ENCODE measurements around the gene MYF6.
A peak's percentile ranks its signal among the peaks of the same experiment; 100 is the strongest.

The MYF6 gene

DNA sequence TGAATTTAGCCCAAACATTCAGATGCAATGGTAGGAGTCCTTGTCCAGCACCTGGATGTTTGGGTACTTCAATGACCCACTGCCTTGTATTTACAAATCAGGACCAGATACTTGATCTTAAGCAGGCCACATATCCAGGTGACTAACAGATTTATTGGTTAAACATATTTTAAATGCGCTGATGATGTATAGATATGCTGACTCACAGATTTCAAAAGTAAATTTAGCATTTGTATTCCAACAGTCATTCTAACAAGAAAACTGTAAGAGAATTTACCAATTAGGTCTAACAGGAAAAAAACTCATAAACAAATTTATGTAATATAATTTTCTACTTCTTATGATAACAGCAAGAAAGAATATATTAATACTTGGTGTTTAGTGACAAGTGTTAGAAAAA lies 29.4 kb upstream of the MYF6 start:
- peak overlapping the region in 1 of 3 experiments; percentile 68 for H3K27ac Mint-ChIP-seq
- no peak for TF ChIP-seq CTCF (IDR thresholded peaks at IDR 0.05; ENCODE audit: unreplicated experiment in 3 of 3)
- H3K9me3 Mint-ChIP-seq: no peaks in the 10 kb centered on the region
- no peaks in the 10 kb centered on the region for H3K36me3 Mint-ChIP-seq (ENCODE audit: low read depth)
- peaks cover 50% of the 10 kb centered on the region for H3K4me1 Mint-ChIP-seq
- no peak overlapping the region for H3K4me3 Mint-ChIP-seq
- H3K27me3 Mint-ChIP-seq (ENCODE audit: low read depth): no peaks in the 10 kb centered on the region

DNA sequence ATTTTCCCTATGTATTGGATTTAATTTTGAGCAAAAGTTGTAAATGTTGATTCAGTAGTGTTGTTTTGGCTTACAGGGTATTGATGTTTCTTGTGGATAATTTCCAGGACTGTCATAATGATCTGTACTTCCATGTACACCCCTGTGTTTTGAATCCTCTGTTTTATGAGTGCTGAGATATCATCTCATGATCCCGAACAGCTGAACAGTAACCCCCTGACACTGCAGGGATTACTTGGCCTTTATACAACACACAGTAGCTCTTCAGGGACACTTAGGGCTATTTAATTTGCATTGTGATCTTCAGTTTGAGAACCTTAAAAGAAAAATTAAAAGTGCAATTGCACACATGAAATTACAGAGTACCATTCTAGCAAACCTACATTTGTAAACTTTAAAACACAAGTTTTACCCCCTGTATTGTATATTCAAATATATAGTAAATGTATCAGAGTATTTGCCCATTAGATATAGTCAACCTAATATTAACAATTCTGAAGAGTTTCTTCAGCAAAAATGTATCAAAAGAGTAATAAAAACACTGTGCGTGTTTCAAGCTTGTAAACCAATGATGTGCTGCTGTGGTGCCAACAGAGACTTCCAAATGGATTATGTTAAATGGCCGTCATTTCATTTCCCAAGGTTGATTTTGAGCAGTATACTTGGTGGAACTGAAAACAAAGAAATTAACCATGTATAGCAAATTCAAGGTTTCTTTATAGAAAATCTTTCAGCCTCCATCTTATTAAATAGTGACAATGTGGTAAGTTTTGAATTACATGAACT lies 27.9 kb upstream of the MYF6 start:
- Mint-ChIP-seq H3K36me3 (ENCODE audit: low read depth) (no peaks in the 10 kb centered on the region), H3K27ac (peak overlapping the region; percentile 37 to 60 (median 59)), H3K4me3 (no peak overlapping the region), H3K9me3 (no peaks in the 10 kb centered on the region), H3K27me3 (ENCODE audit: low read depth) (no peaks in the 10 kb centered on the region), H3K4me1 (peaks cover 46% of the 10 kb centered on the region)
- TF ChIP-seq CTCF (IDR thresholded peaks at IDR 0.05; ENCODE audit: unreplicated experiment in 3 of 3): no peak

- Mint-ChIP-seq H3K27me3 (ENCODE audit: low read depth) (no peaks in the 10 kb centered on the region), H3K27ac (peak overlapping the region in 1 of 3 experiments; percentile 33), H3K4me1 (peaks cover 39% of the 10 kb centered on the region), H3K4me3 (no peak overlapping the region), H3K36me3 (ENCODE audit: low read depth) (no peaks in the 10 kb centered on the region), H3K9me3 (peaks cover 3% of the 10 kb centered on the region)
- no peak for TF ChIP-seq CTCF (IDR thresholded peaks at IDR 0.05; ENCODE audit: unreplicated experiment in 3 of 3)
Measured at GRCh38 chr12:80681287-80681686, 26.1 kb upstream of the MYF6 start.

- Mint-ChIP-seq H3K9me3 (peaks cover 8% of the 10 kb centered on the region), H3K4me1 (peaks cover 36% of the 10 kb centered on the region), H3K27ac (peak overlapping the region in 1 of 3 experiments; percentile 33), H3K4me3 (peak overlapping the region in 1 of 3 experiments; percentile 2), H3K36me3 (ENCODE audit: low read depth) (no peaks in the 10 kb centered on the region), H3K27me3 (ENCODE audit: low read depth) (no peaks in the 10 kb centered on the region)
- TF ChIP-seq CTCF (IDR thresholded peaks at IDR 0.05; ENCODE audit: unreplicated experiment in 3 of 3): no peak
Measured at GRCh38 chr12:80681786-80682185, 25.6 kb upstream of the MYF6 start.

GRCh38 chr12:80684077-80684495 lies 23.3 kb upstream of the MYF6 start:
- H3K9me3 Mint-ChIP-seq: peaks cover 11% of the 10 kb centered on the region
- H3K27ac Mint-ChIP-seq: no peak overlapping the region
- TF ChIP-seq CTCF (IDR thresholded peaks at IDR 0.05; ENCODE audit: unreplicated experiment in 3 of 3): no peak
- H3K27me3 Mint-ChIP-seq (ENCODE audit: low read depth): no peaks in the 10 kb centered on the region
- H3K4me1 Mint-ChIP-seq: peaks cover 20% of the 10 kb centered on the region
- H3K4me3 Mint-ChIP-seq: no peak overlapping the region
- no peaks in the 10 kb centered on the region for H3K36me3 Mint-ChIP-seq (ENCODE audit: low read depth)

DNA sequence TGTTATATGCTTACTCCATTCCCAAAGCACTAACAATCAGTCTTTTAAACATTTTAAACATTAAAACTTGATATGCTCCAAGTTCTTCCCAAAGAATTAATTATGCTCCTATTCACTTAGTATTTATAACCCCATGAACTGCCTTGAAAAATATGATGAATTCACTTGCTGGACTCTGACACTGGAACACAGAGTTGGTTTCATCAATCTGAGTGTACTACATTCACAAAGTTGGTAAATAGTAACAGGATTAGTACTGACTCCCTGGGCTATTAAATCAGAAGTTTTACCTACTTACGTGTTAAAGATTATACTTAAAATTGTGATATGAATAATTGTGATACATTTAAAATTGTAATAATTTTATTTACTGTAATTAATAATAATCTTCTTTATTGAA lies 17.3 kb upstream of the MYF6 start:
- no peak for TF ChIP-seq CTCF (IDR thresholded peaks at IDR 0.05; ENCODE audit: unreplicated experiment in 3 of 3)
- Mint-ChIP-seq H3K27ac (no peak overlapping the region), H3K4me1 (no peaks in the 10 kb centered on the region), H3K4me3 (no peak overlapping the region), H3K36me3 (ENCODE audit: low read depth) (no peaks in the 10 kb centered on the region), H3K9me3 (peaks cover 11% of the 10 kb centered on the region), H3K27me3 (ENCODE audit: low read depth) (no peaks in the 10 kb centered on the region)
